Skeletal muscle tissue (tissue), 4 donors: ENCODE measurements around the gene NR4A2. TPM values are rescaled to one million over a fixed set of nuclear protein-coding genes. Genes with fewer than 3 reads are reported as not detected.
"Not testable (repeated sequence)": the region's sequence is repeated elsewhere in the genome, so short reads cannot be mapped to it uniquely, and the experiment has no call there.

Source experiments
- H3K27ac ChIP-seq: one replicate; pipeline ENCODE4 v1.7.0; 2013; ENCODE audit warnings: mild to moderate bottlenecking, low read depth, low read length, inconsistent platforms
- H3K27me3 ChIP-seq, 3 donors: one replicate each; pipeline ENCODE4 v1.7.0; 2013; ENCODE audit warnings: low read length in 3 of 3; ENCODE audit not compliant: control insufficient read depth in 3 of 3, insufficient read depth in 3 of 3
- H3K36me3 ChIP-seq, 3 donors: one replicate each; pipeline ENCODE4 v1.7.0; 2013; ENCODE audit warnings: low read length in 3 of 3; ENCODE audit not compliant: control insufficient read depth in 3 of 3, insufficient read depth in 3 of 3
- H3K4me1 ChIP-seq, 3 donors: one replicate each; pipeline ENCODE4 v1.7.0; 2013; ENCODE audit warnings: low read length in 3 of 3, mild to moderate bottlenecking in 3 of 3; ENCODE audit not compliant: control insufficient read depth in 3 of 3, insufficient read depth in 3 of 3
- H3K4me3 ChIP-seq, 3 donors: one replicate each; pipeline ENCODE4 v1.7.0; 2013; ENCODE audit warnings: low read length in 3 of 3
- H3K9ac ChIP-seq, 3 donors: one replicate each; pipeline ENCODE4 v1.7.0; 2013; ENCODE audit warnings: low read length in 3 of 3, mild to moderate bottlenecking in 3 of 3, moderate library complexity in 2 of 3, low read depth in 1 of 3
- H3K9me3 ChIP-seq, 3 donors: one replicate each; pipeline ENCODE4 v1.7.0; 2013; ENCODE audit warnings: low read length in 3 of 3; ENCODE audit not compliant: control insufficient read depth in 3 of 3
- total RNA-seq: library from RNA; depleted of rRNA; stranded (reverse); fragments of >200 nt; gene quantifications from one replicate; pipeline ENCODE4 v1.2.3, GENCODE V29; 2014
- donor health status: Osteomylitis.

NR4A2 gene
- total RNA-seq, 1 donor from 2014 or later = 0.52 TPM

- no peak overlapping the region for H3K4me3 ChIP-seq
- no peaks in the 10 kb centered on the region for H3K27me3 ChIP-seq
- H3K27ac ChIP-seq = no peak overlapping the region
- no peaks in the 10 kb centered on the region for H3K4me1 ChIP-seq
- H3K9me3 ChIP-seq = no peaks in the 10 kb centered on the region
- no peaks in the 10 kb centered on the region for H3K36me3 ChIP-seq
- no peak overlapping the region for H3K9ac ChIP-seq
Measured at GRCh38 chr2:156306821-156307220, 25.7 kb downstream of the NR4A2 start.

GRCh38 chr2:156305121-156305520 is 27.4 kb downstream of the NR4A2 start:
- H3K27ac ChIP-seq = no peak overlapping the region
- no peak overlapping the region for H3K4me3 ChIP-seq
- no peaks in the 10 kb centered on the region for H3K4me1 ChIP-seq
- H3K27me3 ChIP-seq = no peaks in the 10 kb centered on the region
- H3K9ac ChIP-seq = no peak overlapping the region
- H3K9me3 ChIP-seq = no peaks in the 10 kb centered on the region
- no peaks in the 10 kb centered on the region for H3K36me3 ChIP-seq

- no peak overlapping the region for H3K9ac ChIP-seq
- no peaks in the 10 kb centered on the region for H3K36me3 ChIP-seq
- H3K27me3 ChIP-seq = no peaks in the 10 kb centered on the region
- H3K4me1 ChIP-seq = no peaks in the 10 kb centered on the region
- H3K9me3 ChIP-seq = no peaks in the 10 kb centered on the region
- H3K27ac ChIP-seq = no peak overlapping the region
- H3K4me3 ChIP-seq = no peak overlapping the region
Measured at GRCh38 chr2:156300337-156300736, 32.2 kb downstream of the NR4A2 start.

- no peaks in the 10 kb centered on the region for H3K9me3 ChIP-seq
- no peak overlapping the region for H3K9ac ChIP-seq
- H3K4me3 ChIP-seq = no peak overlapping the region
- no peaks in the 10 kb centered on the region for H3K36me3 ChIP-seq
- no peak overlapping the region for H3K27ac ChIP-seq
- no peaks in the 10 kb centered on the region for H3K4me1 ChIP-seq
- no peaks in the 10 kb centered on the region for H3K27me3 ChIP-seq
Measured at GRCh38 chr2:156294945-156295580, 37.5 kb downstream of the NR4A2 start.

GRCh38 chr2:156293382-156293781 is 39.1 kb downstream of the NR4A2 start:
- H3K27me3 ChIP-seq, H3K4me1 ChIP-seq, H3K4me3 ChIP-seq, H3K9me3 ChIP-seq, H3K36me3 ChIP-seq, H3K9ac ChIP-seq, H3K27ac ChIP-seq: not testable (repeated sequence)

- Histone ChIP-seq H3K36me3 (no peaks in the 10 kb centered on the region), H3K9me3 (no peaks in the 10 kb centered on the region), H3K4me1 (no peaks in the 10 kb centered on the region), H3K27me3 (no peaks in the 10 kb centered on the region), H3K27ac (no peak overlapping the region), H3K4me3 (no peak overlapping the region), H3K9ac (no peak overlapping the region)
Measured at GRCh38 chr2:156279446-156280150, 52.9 kb downstream of the NR4A2 start.

Other genes starting within 250 kb of the NR4A2 start
- 17.2 TPM for gene GPD2, start 103.7 kb upstream of the NR4A2 start, total RNA-seq